AG09309 (cell line): ENCODE measurements around the gene CDC42BPA.
"Not testable (repeated sequence)": the region's sequence is repeated elsewhere in the genome, so short reads cannot be mapped to it uniquely, and the experiment has no call there.

Experiments
- DNase-seq: peaks from one replicate; pipeline ENCODE4 v3.0.0-alpha.2; 2010; ENCODE audit warnings: low read depth
- H3K4me3 ChIP-seq: 2 replicates; pipeline ENCODE4 v1.5.1; 2011; ENCODE audit warnings: mild to moderate bottlenecking, low read depth, low read length, moderate library complexity; ENCODE audit not compliant: control insufficient read depth
- CTCF ChIP-seq: IDR thresholded peaks from 2 replicates; pipeline ENCODE4 v1.5.1; 2011; ENCODE audit warnings: mild to moderate bottlenecking, low read depth, low read length, inconsistent platforms; ENCODE audit not compliant: insufficient read depth, control insufficient read depth; ENCODE audit errors: missing control alignments

CDC42BPA gene

DNA sequence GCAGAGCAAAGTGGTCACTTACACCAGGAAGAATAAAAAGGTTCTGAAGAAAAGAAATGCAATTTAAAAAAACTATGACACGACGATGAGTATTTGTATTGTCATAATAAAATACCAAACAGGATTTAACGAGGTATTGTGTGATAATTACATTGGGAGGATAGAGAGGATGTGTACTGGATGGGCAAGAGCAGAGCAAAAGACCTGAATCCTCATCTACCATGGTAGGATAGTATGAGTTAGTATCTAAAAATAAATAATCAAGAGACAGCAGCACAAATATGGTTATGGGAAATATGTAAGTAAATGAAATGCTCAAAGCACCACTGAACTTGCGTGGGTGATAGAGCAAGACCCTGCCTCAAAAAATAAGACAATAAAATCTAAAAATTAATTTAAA is 162.6 kb downstream of the CDC42BPA start:
- DNase-seq: no peak
- no peak overlapping the region for H3K4me3 ChIP-seq
- TF ChIP-seq CTCF: no peak

GRCh38 chr1:227155004-227155403 is 163.3 kb downstream of the CDC42BPA start:
- TF ChIP-seq CTCF: no peak
- no peak for DNase-seq
- no peak overlapping the region for H3K4me3 ChIP-seq

- no peak for TF ChIP-seq CTCF
- no peak overlapping the region for H3K4me3 ChIP-seq
- DNase-seq: no peak
These were observed 165.8 kb downstream of the CDC42BPA start for GRCh38 chr1:227152525-227152924.

GRCh38 chr1:227140376-227140775 is 177.9 kb downstream of the CDC42BPA start:
- DNase-seq: no peak
- H3K4me3 ChIP-seq: no peak overlapping the region
- no peak for TF ChIP-seq CTCF

GRCh38 chr1:227136210-227136820 is 182.0 kb downstream of the CDC42BPA start:
- no peak for TF ChIP-seq CTCF
- H3K4me3 ChIP-seq: no peak overlapping the region
- DNase-seq: no peak

DNA sequence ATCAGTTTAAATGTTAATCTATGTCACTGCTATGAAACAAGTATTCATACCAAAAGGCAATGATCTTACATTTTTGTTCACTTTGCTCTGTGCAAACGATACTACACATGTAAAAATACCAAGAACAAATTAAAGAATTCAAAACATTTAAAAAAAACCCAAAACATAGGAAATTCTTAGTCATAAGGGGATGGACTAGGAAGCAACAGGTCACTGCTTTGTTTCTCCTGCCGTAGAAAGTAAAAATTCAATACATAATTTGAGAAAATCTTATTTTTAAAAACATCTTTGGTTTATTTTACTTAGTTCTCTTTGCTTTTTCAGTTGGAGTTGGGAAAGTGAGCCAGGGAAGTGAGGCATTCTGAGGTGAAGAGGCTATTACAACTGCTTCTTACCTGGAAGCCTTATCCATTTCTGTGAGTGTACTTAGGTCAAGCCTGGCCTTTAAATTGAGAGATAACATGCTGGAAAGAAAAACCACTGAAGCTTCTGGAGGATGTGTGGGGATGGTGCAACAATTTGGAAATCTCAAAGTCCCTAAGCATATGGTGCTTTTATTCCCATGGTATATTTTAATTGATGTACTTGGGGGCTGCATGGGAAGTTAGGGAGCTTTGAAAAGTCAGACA is 183.5 kb downstream of the CDC42BPA start:
- no peak for DNase-seq
- H3K4me3 ChIP-seq: no peak overlapping the region
- TF ChIP-seq CTCF: no peak

GRCh38 chr1:227132695-227133094 is 185.6 kb downstream of the CDC42BPA start:
- not testable (repeated sequence) for DNase-seq, H3K4me3 ChIP-seq
